Non-pigmented ciliary epithelial cell (primary cell): ENCODE results near the gene EMSY.
A peak's percentile ranks its signal among the peaks of the same experiment; 100 is the strongest.
"Not testable (repeated sequence)": the region's sequence is repeated elsewhere in the genome, so short reads cannot be mapped to it uniquely, and the experiment has no call there.

ENCODE experiments used
- DNase-seq: peaks from one replicate; pipeline ENCODE4 v3.0.0-alpha.2; 2010; ENCODE audit warnings: low read depth

Gene EMSY

GRCh38 chr11:76444384-76445120 lies at the start of gene EMSY:
Gene EMSY, plus strand, starts transcription at chr11:76445018. Its CDS starts 1,921 bp downstream, at chr11:76446939.
- DNase-seq = peak; percentile 99

GRCh38 chr11:76395296-76395695 lies 49.5 kb upstream of the EMSY start:
- no peak for DNase-seq

GRCh38 chr11:76397383-76397782 lies 47.4 kb upstream of the EMSY start:
- no peak for DNase-seq

- DNase-seq = no peak
These were observed 43.9 kb upstream of the EMSY start for GRCh38 chr11:76400967-76401366.

- DNase-seq = not testable (repeated sequence)
These were observed 43.3 kb upstream of the EMSY start for GRCh38 chr11:76401484-76401883.

GRCh38 chr11:76406359-76406758 lies 38.5 kb upstream of the EMSY start:
- no peak for DNase-seq

- DNase-seq = no peak
These were observed 36.5 kb upstream of the EMSY start for GRCh38 chr11:76408171-76408965.

- DNase-seq = no peak
These were observed 33.9 kb upstream of the EMSY start for GRCh38 chr11:76410851-76411357.

GRCh38 chr11:76415073-76415472 lies 29.7 kb upstream of the EMSY start:
- no peak for DNase-seq

GRCh38 chr11:76419896-76420295 lies 24.9 kb upstream of the EMSY start:
- DNase-seq = no peak

GRCh38 chr11:76424379-76424778 lies 20.4 kb upstream of the EMSY start:
- DNase-seq = no peak

GRCh38 chr11:76424891-76425290 lies 19.9 kb upstream of the EMSY start:
- no peak for DNase-seq

- DNase-seq = no peak
These were observed 18.2 kb upstream of the EMSY start for GRCh38 chr11:76426660-76427059.

- no peak for DNase-seq
These were observed 8.8 kb upstream of the EMSY start for GRCh38 chr11:76436020-76436419.

GRCh38 chr11:76443268-76443980 lies 1.4 kb upstream of the EMSY start:
- no peak for DNase-seq

GRCh38 chr11:76444065-76444383 lies 794 bp upstream of the EMSY start:
- DNase-seq = no peak

GRCh38 chr11:76445121-76446084 lies 585 bp downstream of the EMSY start:
- peak; percentile 83 for DNase-seq

GRCh38 chr11:76448506-76448905 lies 3.7 kb downstream of the EMSY start:
- DNase-seq = no peak

GRCh38 chr11:76453248-76453647 lies 8.4 kb downstream of the EMSY start:
- no peak for DNase-seq

- DNase-seq = no peak
These were observed 10.5 kb downstream of the EMSY start for GRCh38 chr11:76455331-76455730.

GRCh38 chr11:76455931-76456330 lies 11.1 kb downstream of the EMSY start:
- DNase-seq = no peak

- no peak for DNase-seq
These were observed 11.8 kb downstream of the EMSY start for GRCh38 chr11:76456571-76456970.
